ENCODE results near the gene CDH4.

Gene CDH4

DNA sequence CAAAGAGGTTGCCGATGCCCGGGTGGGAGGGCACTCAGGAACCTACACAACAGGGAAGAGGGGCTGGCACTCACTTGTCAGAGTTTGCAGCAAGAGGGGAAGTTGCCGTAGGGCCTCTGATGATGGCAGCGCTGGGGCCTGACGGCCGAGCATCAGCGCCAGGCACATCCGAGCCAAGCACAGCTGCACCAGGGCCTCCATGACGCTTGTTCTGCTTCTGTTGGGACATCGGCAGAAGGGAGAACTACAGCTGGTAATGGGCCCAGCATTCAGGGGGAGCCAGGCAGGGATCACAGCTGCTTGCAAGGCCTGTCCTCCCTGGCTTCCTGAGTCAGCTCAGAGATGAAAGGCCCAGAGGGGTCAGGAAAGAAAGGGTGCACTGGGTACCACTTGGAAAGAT, 367.7 kb downstream of the CDH4 start:
- no peak for DNase-seq

DNA sequence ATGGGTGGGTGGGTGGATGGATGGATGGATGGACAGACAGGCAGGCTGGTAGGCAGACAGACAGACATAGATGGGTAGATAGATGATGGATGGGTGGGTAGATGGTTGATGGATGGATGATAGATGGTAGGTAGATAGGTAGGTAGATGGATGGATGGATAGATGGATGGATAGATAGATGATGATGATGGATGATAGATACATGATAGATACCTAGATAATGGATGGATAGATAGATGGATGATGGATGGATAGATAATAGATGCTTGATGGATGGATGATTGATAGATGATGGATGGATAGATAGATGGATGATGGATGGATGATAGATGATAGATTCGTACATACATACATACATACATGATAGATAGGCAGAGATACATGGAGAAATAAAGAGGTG, 368.1 kb downstream of the CDH4 start:
- DNase-seq, result no peak

DNA sequence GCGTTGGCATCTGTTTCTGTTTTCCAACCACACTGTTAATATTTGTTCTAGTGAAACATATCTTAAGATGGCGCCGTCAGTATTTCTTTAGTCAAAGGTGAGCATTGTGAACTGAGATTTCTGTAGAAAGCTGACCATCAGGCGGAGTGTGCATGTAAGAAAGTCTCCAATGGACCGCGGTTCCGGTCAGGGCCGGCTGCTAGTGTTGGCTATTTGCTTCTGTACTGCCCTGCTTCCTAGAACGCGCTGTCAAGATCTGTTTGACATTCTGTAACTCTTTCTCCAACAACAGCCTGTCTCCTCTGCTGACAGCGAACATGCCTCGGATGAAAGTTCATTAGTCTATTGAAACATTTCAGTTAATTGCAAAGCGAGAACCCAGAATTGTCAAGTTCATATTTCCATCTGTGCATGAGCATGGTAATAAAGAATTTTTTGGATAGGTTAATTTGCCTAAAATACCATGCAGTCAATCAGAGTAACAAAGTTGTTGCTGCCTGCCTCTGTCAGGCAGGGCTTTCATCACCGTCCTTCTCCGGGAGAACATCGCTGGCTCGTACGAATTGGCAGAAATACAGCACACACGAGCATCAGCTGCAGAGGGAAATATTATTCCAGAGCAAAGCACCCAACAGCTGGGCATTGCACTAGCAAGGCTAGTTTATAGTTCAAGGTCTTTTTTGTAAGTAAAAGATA, 369.1 kb downstream of the CDH4 start:
- DNase-seq, result no peak

DNA sequence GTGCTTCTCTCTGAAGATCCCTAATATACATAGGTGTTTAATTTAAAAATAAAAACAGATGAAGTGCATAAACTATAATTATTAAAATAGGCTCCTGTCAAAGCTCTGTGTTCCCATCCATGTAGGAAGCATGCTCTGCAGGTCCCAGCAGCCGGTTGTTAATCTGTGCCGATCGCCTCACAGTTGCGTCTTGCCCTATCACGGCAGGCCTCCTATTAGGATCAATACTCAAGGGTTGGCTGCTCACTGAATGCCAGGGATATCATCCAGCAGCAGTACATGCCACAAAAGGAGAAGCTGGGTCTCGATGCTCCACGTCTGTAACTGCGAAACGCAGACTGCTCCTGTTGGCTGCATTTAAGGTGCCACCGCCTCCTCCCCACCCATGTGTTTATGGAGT, 369.8 kb downstream of the CDH4 start:
- DNase-seq, result no peak

DNA sequence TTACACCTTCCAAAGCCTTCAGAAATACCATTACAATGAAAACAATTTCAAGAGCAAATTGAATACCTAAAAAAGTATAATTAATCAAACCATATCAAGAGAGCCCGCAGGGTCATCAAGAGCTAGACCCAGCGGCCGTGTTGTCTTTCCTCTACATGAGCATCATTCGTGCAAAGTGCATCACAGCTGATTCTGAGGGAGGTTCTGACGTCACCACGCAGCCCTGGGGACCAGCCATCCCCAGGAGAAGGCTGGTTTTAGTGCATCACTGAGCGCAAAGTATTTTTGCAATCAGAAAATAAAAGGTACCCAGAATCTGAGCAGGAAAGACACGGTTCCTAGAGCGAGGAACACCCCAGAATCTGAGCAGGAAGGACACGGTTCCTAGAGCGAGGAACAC, 371.4 kb downstream of the CDH4 start:
- no peak for DNase-seq

DNA sequence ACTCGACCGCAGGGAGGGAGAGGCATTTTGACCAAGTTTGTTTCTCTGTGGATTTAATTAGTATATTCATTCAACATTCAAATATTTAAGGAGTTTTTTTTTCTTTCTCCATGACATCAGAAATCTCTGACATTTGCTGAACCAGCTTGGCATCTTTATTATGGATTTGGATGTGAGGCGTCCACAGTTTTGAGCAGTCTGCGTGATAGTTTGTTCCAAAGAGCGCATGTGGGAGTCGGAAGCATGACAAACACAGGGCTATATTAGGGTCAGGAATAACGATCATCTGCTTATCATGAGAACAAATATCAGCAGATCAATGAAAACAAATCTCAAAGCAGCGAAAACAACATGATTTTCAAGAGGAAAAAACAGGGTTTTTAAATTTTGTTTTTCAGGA, 373.2 kb downstream of the CDH4 start:
- DNase-seq, result no peak

DNA sequence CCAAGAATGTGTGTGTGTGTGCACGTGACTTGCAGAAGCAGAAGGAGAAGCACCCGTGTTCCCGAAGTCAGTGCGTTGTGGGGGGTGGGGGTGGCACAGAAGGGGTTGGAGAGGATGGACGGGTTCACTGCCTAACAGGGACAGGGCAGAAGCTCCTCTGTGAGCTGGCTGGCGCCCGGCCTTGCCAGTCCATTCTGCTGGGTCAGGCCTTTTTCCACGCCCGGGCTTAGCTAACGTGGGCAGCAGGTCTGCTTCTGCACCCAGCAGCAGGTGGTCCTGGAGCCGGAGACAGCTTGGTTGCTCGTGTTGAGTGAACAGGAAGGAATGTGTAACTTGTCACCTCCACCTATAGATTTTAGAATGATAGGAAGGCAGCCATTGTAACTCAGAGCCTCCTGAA, 374.4 kb downstream of the CDH4 start:
- no peak for DNase-seq

DNA sequence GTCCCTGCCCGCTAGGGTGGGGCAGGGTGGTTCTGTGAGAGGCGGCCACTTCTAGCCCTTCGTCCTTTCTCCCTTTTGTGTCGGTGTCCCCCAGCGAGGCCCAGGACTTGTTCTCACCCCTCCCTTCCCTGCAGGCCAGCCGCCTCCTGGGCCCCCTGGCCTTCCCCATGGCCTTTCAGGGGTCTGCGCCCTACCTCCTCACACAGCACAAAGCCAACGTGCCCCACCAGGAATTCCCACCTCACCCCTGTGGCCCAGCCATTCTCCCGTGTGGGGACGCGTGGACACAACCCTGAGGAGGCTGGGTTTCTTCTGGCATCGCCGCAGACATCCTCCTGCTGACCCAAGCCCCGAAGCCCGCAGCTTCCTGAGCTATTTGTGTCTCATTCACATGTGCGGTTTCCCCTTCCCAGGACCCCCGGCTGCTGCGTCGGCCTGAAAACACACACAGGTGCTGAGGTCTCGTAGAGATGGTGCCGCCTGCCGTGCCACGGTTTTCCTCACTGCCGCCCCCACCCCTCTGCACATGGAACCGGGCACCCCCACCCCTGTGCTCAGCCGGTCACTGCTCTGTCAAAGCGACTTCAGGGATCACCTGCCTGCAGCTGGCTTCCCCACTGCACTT, 375.8 kb downstream of the CDH4 start:
- DNase-seq, result no peak

DNA sequence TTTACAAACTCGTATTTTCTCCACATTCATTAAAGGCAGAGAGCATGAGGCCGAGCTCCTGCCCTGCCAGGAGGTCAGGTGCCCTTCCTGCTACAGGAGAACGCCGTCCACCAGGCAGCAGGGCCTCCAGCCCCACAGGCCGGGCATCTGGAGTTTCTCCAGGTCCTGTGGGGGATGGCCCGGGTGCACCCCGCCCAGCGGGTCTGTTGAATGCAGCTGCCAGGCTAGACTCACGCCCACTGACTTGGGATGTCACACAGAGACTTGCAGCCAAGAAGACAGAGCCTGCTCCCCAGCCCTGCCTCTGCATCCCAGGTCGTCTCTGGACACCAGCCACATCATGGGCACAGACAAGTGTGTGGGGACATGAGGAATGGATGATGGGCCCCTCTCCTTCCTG, 376.4 kb downstream of the CDH4 start:
- DNase-seq, result no peak

DNA sequence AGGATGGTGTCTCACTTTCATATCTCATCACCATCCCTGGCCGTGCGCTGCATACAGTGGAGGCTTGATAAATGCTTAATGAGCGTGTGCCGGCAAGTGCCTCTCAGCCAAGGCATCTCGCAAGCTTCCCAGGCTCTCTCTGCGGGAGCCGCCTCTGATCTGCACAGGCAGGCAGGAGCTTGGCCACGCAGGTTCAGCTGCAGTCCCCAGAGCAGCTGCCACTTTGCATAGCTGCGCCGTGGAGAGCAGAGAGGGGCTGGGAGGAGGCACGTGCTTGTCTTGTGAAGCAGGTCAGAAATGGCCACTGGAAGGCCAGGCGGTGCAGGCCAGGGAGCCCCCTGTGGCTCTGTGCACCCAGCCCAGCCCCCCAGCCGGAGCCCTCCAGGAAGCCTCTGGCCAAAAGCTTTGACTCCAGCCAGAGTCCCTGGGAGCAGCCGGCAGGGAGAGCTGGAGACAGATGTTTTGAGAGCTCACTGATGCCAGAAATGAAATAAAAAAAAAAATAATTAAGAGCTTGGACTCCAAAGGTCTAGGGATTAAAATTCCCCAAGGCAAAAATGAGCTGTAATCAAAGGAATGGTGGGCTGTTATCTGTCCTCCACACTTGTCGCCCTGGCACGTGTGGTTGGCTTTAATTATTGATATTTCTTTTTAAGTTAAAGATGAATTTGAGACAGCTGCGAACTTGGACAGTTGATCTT, 377.0 kb downstream of the CDH4 start:
- no peak for DNase-seq

DNA sequence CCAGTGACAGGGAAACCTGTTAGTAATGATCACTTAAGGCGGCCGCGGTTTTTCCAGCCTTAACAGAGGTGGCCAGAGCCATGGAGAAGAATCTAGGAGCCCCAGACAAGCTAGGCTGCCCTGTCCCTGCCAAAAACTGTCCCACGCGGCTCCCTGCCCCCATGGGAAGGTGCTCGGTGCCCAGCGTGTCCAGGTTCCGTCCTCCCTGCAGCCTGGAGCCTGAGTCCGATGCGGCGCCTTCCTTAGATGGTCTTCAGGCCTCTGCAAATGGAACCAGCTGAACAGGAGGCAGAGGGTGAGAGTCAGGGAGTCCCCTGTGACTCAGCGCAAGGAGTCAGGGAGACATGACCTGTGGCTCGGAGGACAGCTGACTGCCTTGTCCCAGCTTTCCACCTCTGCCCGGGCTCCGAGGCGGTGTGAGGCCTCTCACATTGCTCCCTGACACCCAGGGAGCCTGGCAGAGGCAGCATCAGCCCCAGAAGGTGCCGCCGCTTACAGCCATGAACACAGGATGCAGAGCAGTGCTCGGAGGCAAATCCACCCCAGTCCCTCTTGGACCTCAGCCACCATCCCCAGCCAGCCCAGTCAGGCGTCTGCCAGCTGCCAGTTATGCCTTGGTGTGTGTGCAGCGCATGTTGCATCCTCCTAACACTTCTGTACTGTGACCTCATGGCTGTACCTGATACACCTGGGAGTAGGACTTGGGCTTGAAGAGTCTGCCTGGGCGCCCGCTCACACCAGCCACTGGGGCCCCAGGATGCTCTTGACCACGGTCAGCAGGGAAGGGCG, 377.7 kb downstream of the CDH4 start:
- DNase-seq, result no peak

DNA sequence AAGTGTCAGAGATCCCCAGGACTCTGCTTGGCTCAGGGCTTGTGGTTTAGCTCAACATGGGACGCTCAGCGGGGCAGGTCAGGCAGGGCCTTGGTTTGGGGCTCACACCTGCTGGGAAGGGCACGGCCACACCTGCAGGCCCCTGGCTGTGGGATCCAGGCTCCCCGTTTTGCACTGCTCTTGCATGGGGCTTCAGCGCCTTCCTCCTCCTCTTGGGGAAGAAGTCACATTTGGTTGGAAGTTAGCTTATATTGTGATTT, 378.3 kb downstream of the CDH4 start:
- no peak for DNase-seq

DNA sequence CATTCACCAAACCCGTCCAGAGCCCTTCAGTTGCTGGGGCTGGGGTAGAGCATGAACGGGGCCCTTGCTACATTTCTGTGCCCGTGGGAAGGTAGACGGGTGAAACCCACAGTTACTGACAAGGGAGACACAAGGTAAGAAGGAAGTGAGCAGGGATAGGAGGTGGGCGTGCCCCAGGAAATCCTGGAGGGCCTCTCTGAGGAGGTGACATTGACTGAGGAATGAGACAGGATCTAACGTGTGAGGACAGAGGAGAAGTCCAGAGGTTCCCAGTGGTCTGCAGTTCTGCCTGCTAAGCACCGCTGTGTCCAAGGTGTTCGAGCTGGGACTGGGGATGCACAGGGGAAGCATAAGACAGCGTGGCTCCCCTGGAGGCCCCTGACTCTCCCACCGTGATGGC, 378.8 kb downstream of the CDH4 start:
- no peak for DNase-seq

DNA sequence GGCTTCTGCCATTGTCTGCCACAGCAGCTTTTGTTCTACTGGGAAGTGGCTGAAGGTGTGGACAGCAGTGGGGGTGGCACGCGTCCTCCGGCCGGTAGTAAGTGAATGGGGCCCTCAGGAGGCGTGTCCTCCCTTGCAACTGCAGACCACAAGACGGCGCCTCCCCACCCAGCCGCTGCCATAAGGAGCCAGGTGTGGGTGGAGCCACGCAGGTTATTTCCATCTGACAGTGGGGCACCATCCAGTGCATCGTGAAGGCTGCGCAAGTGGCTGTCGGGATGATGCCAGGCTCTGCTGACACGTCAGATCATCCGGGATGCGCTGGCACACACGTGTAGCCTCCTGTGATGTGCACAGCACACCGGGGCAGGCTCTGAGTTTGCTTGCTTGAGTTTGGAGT, 379.7 kb downstream of the CDH4 start:
- no peak for DNase-seq

DNA sequence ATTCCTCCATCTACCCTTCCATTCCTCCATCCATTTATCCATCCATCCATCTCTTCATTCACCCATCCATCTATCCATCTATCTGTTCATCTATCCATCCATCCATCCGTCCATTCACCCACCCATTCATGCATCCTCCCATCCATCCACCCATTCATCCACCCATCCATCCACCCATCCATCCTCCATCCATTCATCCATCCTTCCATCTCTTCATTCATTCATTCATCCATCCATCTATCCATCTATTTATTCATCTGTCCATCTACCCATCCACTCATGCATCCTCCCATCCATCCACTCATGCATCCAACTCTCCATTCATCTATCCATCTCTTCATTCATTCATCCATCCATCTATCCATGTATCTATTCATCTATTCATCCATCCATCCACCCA, 380.9 kb downstream of the CDH4 start:
- DNase-seq, result no peak

DNA sequence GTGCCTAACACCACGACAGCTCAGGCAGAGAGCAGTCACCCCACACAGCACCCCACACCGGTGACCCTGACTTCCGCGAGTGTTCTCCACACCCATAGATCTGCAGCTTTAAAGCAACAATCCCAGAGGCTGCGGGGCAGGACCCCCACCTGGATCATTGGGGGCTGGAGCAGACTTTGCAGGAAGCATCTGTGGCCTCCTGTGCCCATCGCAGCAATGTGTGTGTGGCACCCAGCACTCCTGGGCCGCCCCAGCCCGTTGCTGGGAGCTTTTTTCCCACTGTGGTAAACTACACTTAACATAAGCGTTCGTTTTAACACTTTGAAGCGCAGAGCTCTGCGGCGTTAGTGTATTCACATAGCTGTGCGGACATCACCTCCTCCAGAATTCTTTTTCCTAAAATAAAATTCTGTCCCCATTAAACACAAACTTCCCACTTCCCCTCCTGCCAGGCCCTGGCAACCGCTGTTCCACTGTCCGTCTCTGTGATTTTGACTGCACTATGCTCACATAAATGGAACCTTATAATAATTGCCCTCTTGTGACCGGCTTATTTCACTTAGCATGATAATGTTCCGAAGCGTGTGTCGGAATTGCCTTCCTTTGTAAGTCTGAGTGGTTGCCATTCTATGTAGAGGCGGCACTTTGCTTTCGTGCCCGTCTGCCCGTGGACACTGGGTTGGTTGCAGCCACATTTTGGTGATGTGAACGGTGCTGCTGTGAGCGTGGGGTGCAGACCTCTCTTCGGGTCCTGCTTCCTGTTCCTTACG, 382.5 kb downstream of the CDH4 start:
- no peak for DNase-seq

DNA sequence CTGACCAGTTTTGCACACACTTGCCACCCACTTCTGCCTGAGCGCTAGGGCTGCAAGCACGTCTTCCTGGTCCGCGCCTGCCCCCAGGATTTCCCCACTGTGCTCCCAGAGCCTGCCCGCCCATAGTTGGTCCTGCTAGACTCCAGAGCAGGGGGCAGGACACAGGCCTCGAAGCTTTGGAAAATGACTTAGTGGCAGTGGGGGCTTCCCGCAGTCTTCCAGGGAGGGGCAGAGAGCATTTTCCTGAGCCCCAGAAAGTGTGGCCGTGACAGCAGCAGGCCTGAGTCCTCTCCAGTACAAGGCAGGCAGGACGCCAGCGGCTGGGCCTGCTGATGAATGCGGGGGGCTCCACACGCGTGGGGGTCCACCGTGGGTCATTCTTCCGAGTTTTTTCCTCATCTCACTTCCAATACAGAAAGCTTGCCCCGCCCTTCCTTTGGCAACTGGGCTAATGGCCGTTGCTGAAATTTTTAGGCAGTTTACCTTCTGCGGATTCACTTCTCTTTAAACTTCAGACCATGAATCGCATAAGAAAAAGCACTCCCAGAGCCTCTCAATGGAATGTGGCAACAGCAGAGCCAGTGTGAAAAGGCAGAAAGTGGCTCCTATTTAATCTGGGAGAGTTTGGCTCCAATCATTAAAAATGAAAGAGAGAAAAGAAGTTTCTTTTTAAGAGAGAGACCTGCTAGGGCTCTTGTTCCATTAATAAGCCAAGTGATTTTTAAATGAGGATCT, 383.8 kb downstream of the CDH4 start:
- no peak for DNase-seq

DNA sequence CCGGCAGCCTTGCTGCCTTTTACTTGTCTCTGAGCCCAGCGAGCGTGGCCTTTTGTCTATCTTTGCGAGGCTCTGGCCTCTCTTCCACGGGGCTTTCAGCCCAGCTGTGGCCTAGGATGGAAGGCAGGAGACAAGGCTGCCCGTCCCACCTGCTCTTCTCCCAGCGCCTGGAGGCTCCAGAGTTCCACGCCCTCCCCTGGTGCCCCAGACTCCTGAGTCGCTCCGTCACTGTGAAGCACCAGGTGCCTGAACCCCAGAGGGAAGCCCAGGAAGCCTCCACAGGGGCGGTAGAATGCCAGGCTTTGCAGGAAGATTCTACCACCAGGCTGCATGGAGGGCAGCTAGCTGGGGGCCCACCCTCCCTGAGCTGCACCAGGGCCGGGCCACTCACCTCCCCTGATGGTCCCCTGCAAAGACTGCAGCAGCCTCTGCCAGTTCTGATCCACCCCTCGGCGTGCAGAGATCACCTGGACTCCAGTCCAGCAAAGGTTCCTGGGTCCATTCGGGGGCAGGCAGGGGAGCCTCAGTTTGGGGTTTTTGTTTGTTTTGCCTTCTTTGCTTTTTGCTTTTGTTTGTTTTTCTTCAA, 384.6 kb downstream of the CDH4 start:
- no peak for DNase-seq

DNA sequence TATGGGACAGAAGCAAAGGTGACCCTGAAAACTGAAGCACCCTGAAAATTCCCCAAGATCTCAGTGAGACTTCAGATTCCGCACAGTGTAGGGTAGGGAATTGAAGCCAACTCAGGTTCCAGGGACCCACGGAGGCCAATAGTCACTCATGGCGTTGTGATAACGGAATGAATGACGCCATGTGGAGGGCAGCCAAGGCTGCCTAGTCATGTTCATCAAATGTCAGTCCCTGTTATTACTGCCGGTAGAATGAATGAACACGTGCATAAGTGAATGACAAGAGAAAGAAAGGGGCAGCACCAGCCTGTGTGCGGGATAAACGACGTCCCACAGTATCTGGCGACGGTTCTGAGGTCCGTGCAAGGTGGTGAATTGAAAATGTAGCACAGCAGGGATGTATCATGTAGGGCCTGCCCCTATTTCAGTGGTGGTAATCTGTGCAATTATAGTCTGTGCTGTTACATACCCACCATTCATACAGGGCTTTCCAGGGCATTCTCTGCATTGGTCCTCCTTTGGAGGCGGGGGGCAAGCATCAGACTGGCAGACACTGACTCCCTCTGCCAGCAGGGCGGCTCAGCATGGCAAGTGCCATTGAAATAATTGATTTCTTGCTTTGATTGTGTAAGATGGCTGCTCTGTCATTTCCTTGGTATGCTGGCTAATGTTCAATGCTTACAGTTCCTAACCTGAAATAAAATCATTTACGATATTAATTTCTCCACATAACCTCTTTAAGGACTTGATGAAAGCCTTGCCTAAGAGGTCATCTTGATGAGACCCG, 386.9 kb downstream of the CDH4 start:
- DNase-seq, result no peak

DNA sequence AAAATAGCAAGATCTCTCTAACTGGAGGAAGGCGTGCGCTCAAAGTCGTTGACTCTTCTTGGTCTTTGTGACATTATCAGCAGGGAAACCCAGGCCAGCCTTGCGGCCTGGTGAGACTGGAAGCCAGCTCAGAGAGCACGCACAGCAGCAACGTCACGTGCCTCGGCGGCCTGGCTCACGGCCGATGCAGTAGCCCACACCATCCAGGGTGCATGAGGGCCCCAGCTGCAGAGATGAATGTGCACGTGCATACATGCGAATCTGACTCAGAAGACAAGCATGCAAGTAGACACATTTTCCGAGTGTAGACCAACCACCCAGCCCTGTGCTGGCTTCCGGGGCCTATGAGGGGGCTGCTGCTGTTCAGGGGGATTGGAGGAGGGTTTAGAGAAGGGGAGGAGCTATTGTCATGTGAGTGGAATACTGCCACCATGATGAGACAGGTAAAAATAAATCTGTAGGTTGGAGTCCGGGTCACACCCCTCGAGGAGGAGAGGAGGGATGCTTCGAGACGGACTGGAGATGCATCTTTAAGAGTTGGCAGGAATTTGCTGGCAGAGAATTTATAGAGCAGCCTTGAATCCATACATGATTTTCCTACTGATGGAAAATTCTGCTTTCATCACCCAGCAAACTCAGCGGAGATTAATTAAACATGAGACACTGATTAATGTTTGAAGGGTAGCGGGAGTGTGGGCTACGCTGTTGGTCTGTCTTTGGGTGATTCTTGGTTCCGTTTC, 388.2 kb downstream of the CDH4 start:
- no peak for DNase-seq

DNA sequence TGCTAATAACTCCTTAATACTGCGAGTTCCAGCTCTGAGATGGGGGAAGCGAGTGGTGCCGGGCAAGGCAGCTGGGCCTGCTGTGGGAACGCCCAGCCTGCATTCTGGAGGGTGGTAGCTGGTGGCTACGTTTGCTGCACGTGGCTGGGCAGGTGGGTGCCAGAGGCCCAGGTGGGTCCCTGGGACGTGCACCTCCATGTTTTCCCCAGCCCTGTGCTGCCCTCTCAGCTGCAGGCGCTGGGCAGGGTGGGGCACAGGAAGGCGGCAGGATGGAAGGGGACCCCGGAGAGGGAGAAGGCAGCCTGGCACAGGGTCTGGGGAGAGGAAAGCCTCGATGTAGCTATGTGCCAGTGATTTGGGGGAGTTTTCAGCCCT, 388.8 kb downstream of the CDH4 start:
- DNase-seq, result no peak

Measured in NCI-H1105 (cell line).